K562 (cell line): ENCODE data around the gene SSU72. TPM values are rescaled to one million over a fixed set of nuclear protein-coding genes. Genes with fewer than 3 reads are reported as not detected.

Experiments used
- ATAC-seq: fragments of 200-7000 bp; cut with Tn5 transposase; 3 replicates; pipeline ENCODE4 v1.9.1; 2020; ENCODE audit warnings: moderate library complexity
- BruUV-seq: library from RNA; stranded (reverse); fragments of 400-500 nt; replicated peaks from 2 replicates; lab custom pipeline; 2021; lab: Mats Ljungman, UMichigan
- CTCF ChIA-PET: fragments of 300-600 bp; formaldehyde crosslinking; extraction: SDS; loops from one replicate; lab custom pipeline; 2021; ENCODE audit warnings: low intra/inter-chr PET ratio; lab: Yijun Ruan, JAX
- POLR2A ChIA-PET: fragments of 300-600, 350-650 bp; sonication (Branson Sonifier 250); formaldehyde crosslinking; extraction: SDS; loops from one replicate; lab custom pipeline; 2021; ENCODE audit warnings: antibody characterized with exemption, inconsistent platforms; lab: Yijun Ruan, JAX
- DNase-seq, 4 experiments: peaks; one replicate each; pipeline versions ENCODE4 v3.0.0 to v3.0.0-alpha.2; 2011 to 2018; ENCODE audit warnings: low spot score in 3 of 4, mixed read lengths in 3 of 4; ENCODE audit errors: extremely low read depth in 1 of 4
- FAIRE-seq: peaks from 2 replicates; lab custom pipeline; 2011; peaks lifted over from hg19 to GRCh38; lab: Jason Lieb, UNC
- H2AFZ ChIP-seq: 2 replicates; pipeline ENCODE4 v1.6.0; 2011; ENCODE audit warnings: low read depth, low read length, control low read depth, inconsistent platforms
- H3K27ac ChIP-seq: fragments of 200-600 bp; 3 replicates; pipeline ENCODE4 v1.8.0; 2011; ENCODE audit warnings: low read depth, mild to moderate bottlenecking, control low read depth, inconsistent platforms, low read length, moderate library complexity, mixed read lengths; ENCODE audit errors: extremely low read depth
- H3K27me3 ChIP-seq, 2 experiments: fragments of 300-600 bp in 1 of 2; 2 replicates in 1 of 2; 3 replicates in 1 of 2; pipeline versions ENCODE4 v1.6.0 to v1.8.0; 2011; ENCODE audit warnings: inconsistent platforms in 2 of 2, low read length in 2 of 2, mild to moderate bottlenecking in 1 of 2, mixed read lengths in 1 of 2, moderate library complexity in 1 of 2; ENCODE audit not compliant: control insufficient read depth in 2 of 2, insufficient read depth in 2 of 2
- H3K36me3 ChIP-seq: fragments of 300-600 bp; 3 replicates; pipeline ENCODE4 v1.8.0; 2011; ENCODE audit warnings: mild to moderate bottlenecking, low read length, inconsistent platforms; ENCODE audit not compliant: control insufficient read depth, insufficient read depth
- H3K4me1 ChIP-seq, 2 experiments: fragments of 200-600 bp in 1 of 2; replicated peaks in 1 of 2; 2 replicates in 1 of 2; 3 replicates in 1 of 2; pipeline versions ENCODE4 v1.5.1 to v1.8.0; 2011; ENCODE audit warnings: inconsistent platforms in 2 of 2, low read length in 2 of 2, mild to moderate bottlenecking in 1 of 2, mixed read lengths in 1 of 2, moderate library complexity in 1 of 2; ENCODE audit not compliant: control insufficient read depth in 2 of 2, insufficient read depth in 2 of 2
- H3K4me2 ChIP-seq: 2 replicates; pipeline ENCODE4 v1.6.1; 2011; ENCODE audit warnings: low read length, control low read depth, inconsistent platforms, mixed read lengths; ENCODE audit not compliant: insufficient read depth
- H3K4me3 ChIP-seq: fragments of 200-600 bp; sonication (generic), shearing (Covaris generic); 2 replicates; pipeline ENCODE4 v1.5.1; 2016; ENCODE audit warnings: control low read depth, inconsistent platforms
- H3K79me2 ChIP-seq: fragments of 200-600 bp; 3 replicates; pipeline ENCODE4 v1.8.0; 2011; ENCODE audit warnings: low read length, inconsistent platforms; ENCODE audit not compliant: control insufficient read depth, insufficient read depth
- H3K9ac ChIP-seq, 2 experiments: 2 replicates each; pipeline versions ENCODE4 v1.6.0 to v1.6.1; 2011; ENCODE audit warnings: low read depth in 2 of 2, low read length in 2 of 2, control low read depth in 1 of 2, inconsistent platforms in 1 of 2, mild to moderate bottlenecking in 1 of 2, mixed read lengths in 1 of 2; ENCODE audit not compliant: insufficient read depth in 1 of 2
- H3K9me1 ChIP-seq: one replicate; pipeline ENCODE4 v1.6.0; 2011; ENCODE audit warnings: inconsistent platforms, mild to moderate bottlenecking, low read length, moderate library complexity; ENCODE audit not compliant: control insufficient read depth, insufficient read depth
- H3K9me3 ChIP-seq: replicated peaks from 2 replicates; pipeline ENCODE4 v1.5.1; 2011; ENCODE audit warnings: low read depth, low read length, inconsistent platforms; ENCODE audit not compliant: control insufficient read depth, insufficient read depth
- H4K20me1 ChIP-seq: replicated peaks from 2 replicates; pipeline ENCODE4 v1.6.1; 2011; ENCODE audit warnings: low read length, inconsistent platforms, mixed read lengths; ENCODE audit not compliant: control insufficient read depth, insufficient read depth
- POLR2H ChIP-seq: IDR thresholded peaks from 2 replicates; pipeline ENCODE4 v1.6.1; 2016; ENCODE audit warnings: missing genetic modification characterization, low read depth, mild to moderate bottlenecking, control low read depth, missing compliant biosample characterization, moderate library complexity
- ZBTB33 ChIP-seq: sonication (generic); formaldehyde crosslinking; IDR thresholded peaks from 2 replicates; pipeline ENCODE4 v1.8.1; 2023; ENCODE audit warnings: mild to moderate bottlenecking, missing genetic modification reagents
- WGBS: fragments of 100-300 bp; shearing (Covaris generic); methylation state at CpG from one replicate; pipeline ENCODE4 v1.1.6; 2016; ENCODE audit warnings: low coverage, mixed read lengths; ENCODE audit not compliant: insufficient coverage; ENCODE audit errors: missing lambda C conversion rate; 5-methylcytosine and 5-hydroxymethylcytosine counted together
- in situ Hi-C: fragments of 300-500 bp; cut with MboI; formaldehyde crosslinking; loops from 4 replicates; pipeline ENCODE4 v1.15.0; 2018; ENCODE audit warnings: inconsistent platforms, mixed read lengths
- intact Hi-C: fragments of 100-400 bp; cut with micrococcal nuclease; formaldehyde crosslinking; loops from 2 replicates; pipeline ENCODE4 v1.14.2; 2022
- polyA plus RNA-seq, 8 experiments: library from polyadenylated mRNA; depleted of rRNA in 4 of 8; stranded (reverse) in 5 of 8; unstranded in 3 of 8; fragments of >200 nt; fragmentation: Nextera tagmentation in 2 of 8; fragmentation: Illumina TruSeq in 1 of 8; extraction: Ambion mirVana in 2 of 8; extraction: Trizol in 1 of 8; gene quantifications; 2 replicates each; pipeline versions ENCODE4 v1.2.1 to v1.2.3, GENCODE V29; 2011 to 2014; ENCODE audit warnings: inconsistent platforms in 1 of 8, missing spikeins in 1 of 8
- total RNA-seq, 7 experiments: library from RNA; depleted of rRNA in 6 of 7; stranded (reverse); fragments of >200 nt in 6 of 7; fragmentation: Illumina TruSeq in 2 of 7; extraction: Trizol in 2 of 7; gene quantifications; 2 replicates each; pipeline versions ENCODE4 v1.2.1 to v1.2.3, GENCODE V29; 2011 to 2021; ENCODE audit warnings: low replicate concordance in 1 of 7

The SSU72 gene
- total and polyA plus RNA-seq, 9 of the 15 experiments (the other 6 are each of a cell fraction or from before 2014, with no cell fraction given), result 70.8 to 201 (median 94.6) TPM

GRCh38 chr1:1623631-1624442, 49.2 kb upstream of the SSU72 start:
- ATAC-seq (no peak), FAIRE-seq (no peak), DNase-seq (no peak)
- Histone ChIP-seq H3K4me2 (no peak overlapping the region), H3K27me3 (no peaks in the 10 kb centered on the region), H3K9me1 (no peaks in the 10 kb centered on the region), H3K36me3 (no peaks in the 10 kb centered on the region), H3K9me3 (no peaks in the 10 kb centered on the region), H4K20me1 (peaks cover 7% of the 10 kb centered on the region; the same call in 1 of the 2 replicates), H3K79me2 (no peaks in the 10 kb centered on the region), H3K4me3 (no peak overlapping the region), H2AFZ (no peak overlapping the region), H3K9ac (peak overlapping the region in 1 of 2 experiments; percentile 26; a peak in 1 of 4 replicates), H3K27ac (no peak overlapping the region), H3K4me1 (peaks cover 0 to 99% of the 10 kb centered on the region in 2 experiments; a peak in 3 of 5 replicates)
- ChIA-PET POLR2A (interaction anchor here (1.0 kb wide), 1 partner anchor 9 kb away, joined by 3 read pairs; the partner anchor contains the start of gene MIB2), CTCF (no interaction called here)
- intact Hi-C loops, result no loop called here
- in situ Hi-C loops, result no loop called here
- TF ChIP-seq ZBTB33 (CRISPR knock-in tag) (peak; percentile 83), POLR2H (tag) (no peak)
- no TSS peak for BruUV-seq
- 76% methylated on average over 31 of the region's 51 CpGs for WGBS
